NCI-H345 treated with DMSO at 0.1 percent for 48 hours (cell line): ENCODE data around the gene PNPLA7.
"Not testable (repeated sequence)": the region's sequence is repeated elsewhere in the genome, so short reads cannot be mapped to it uniquely, and the experiment has no call there.

Experiments
- DNase-seq: peaks from one replicate; lab custom pipeline; 2025; ENCODE audit not compliant: unreplicated experiment; lab: John Stamatoyannopoulos, UW

The PNPLA7 gene

DNA sequence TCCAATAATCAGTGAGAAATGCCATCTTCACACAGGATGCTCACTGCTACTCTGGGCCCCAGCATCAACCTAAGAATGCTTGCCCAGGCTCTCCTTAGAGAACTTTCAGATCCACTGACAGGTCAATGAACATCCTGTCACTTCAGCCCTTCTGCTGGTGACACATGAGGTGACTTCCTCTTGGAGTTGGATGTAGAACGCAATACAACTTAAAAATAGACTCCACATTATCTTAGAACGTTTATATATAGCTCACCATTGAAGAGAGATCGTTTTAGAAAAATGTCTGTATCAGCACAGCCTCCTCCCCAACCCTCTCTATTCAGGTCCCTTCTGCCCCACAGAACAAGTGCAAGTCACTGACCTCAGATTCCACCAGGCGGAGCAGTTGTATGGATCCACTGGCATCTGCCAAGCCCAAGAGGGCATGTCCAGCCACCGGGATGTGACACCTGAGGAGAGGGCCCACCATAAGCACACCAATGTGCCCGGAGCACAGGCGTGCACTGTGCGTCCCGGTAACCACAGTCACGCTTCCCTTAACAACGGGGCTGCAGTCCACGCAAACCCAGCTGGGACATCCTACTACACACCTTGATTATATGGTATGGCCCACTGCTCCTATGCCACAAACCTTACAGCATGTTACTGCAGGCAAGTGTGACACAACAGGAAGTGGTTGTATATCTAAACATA is 25.7 kb upstream of the PNPLA7 start:
- no peak for DNase-seq

DNA sequence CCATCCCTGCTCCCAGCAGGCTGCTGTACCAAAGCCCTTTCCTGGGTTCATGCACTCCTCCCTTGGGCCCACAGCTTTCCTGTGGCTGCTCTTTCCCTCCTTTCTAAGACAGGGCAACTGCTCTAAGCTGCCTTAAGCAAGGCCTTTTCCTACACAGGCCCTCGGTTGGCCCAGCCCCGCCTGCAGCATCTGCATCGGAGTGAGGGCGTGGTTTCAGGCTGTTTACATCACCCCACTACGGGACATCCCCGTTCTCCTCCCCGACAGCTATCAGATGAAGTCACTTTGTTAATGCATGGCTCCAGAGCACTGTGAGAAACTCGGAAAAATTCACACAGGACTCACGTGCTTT is 25.1 kb upstream of the PNPLA7 start:
- no peak for DNase-seq

DNA sequence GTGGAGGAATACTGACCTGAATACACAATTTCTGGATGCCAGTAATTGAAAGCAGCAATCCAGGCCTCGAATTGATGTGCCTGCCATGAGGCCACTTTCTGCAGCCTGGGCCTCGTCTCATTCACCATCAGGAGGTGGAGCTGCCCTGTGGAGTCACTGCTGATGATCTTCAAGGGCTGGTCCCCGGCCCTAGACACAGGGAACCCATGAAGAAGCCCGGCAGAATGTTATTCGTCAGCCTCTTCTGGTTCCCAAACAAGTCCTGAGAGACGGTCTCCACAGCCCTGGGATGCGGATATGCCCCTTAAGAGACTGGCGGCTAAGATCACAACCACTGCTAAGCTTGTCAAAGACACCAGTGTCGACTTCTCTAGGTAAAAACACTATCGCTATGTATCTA is 24.0 kb upstream of the PNPLA7 start:
- DNase-seq = no peak

DNA sequence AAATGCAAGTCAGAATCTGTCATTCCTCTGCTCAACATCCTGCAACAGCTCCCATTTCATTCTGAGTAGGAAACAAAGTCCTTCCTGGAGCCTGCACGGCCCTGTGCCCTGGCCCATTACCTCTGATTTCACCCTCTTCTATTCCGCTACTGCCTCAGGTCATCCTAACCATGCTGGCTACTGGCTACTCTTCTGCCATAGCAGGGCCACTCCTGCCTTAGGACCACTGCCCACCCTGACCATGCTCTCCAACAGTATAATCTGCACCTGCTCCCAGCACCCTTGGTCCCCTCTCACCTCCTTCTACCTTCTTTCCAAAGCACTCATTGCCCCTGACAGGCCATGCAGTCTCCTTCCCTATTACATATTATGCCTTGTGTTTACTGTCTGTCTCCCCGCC is 20.4 kb upstream of the PNPLA7 start:
- no peak for DNase-seq

DNA sequence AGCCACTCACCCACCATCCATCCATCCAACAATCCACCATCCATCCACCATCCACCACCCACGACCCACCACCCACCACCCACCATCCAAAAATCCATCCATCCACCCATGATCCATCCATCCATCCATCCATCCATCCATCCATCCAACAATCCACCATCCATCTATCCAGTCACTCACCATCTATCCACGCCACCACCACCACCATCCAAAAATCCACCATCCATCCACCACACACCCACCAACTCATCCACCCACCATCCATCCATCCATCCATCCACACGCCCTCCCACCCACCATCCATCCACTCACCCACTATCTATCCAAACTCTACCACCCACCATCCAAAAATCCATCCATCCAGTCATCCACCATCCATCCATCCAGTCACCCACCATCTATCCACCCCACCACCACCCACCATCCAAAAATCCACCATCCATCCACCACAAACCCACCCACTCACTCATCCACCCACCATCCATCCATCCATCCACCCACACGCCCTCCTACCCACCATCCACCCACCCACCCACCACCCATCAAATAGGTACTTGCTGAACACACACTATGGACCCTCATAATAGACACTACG is 19.5 kb upstream of the PNPLA7 start:
- DNase-seq = no peak

DNA sequence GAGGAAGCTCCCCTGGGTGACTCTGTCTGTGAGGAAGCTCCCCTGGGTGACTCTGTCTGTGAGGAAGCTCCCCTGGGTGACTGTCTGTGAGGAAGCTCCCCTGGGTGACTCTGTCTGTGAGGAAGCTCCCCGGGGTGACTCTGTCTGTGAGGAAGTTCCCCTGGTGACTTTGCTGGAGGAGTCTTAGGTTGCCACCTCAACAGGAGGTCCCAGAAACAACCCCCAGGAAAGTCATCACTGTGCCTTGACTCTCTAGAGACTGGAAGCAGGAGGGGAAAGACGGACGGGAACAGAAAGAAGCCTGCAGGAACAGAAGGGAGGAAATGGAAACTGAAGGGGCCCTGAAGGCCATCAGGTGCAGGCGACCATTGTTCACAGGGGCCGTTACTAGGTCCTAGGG is 18.2 kb upstream of the PNPLA7 start:
- not testable (repeated sequence) for DNase-seq

DNA sequence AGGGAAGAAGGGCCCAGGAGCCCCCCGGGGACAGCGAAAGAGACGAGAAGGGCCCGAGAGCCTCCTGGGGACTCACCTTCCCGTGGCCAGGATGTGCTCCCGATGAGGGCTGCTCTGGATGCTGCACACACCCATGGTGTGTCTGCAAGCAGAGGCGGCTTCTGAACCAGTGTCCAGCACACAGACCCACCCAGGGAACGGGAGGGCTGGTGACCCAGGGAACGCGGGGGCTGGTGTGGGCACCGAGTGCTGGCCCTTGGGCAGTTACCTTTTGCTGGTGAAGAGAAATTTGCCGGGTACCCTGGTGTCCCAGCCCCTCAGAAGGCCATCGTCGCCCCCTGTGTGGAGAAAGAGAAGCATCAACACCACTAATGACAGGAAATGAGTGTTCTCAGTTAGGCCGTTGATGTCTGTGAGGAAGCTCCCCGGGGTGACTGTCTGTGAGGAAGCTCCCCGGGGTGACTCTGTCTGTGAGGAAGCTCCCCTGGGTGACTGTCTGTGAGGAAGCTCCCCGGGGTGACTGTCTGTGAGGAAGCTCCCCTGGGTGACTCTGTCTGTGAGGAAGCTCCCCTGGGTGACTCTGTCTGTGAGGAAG is 14.7 kb upstream of the PNPLA7 start:
- no peak for DNase-seq

DNA sequence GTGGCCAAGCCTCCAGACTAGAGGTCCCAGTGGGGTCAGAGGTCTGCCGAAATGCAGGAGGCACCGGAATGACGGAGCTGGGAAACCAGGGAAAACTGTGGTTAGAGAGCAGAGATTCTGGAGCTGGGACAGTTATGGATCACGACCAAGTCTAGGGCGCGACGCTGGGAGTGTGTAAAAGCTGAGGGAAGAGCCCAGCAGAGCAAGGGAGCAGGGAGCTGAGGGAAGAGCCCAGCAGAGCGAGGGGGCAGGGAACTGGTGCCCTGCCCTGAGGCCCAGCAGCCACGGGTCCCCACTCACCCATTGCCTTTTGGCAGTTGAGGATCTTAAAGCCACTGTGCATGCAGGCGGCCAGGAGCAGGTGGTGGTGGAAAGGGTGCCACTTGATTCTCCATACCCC is 13.9 kb upstream of the PNPLA7 start:
- no peak for DNase-seq

DNA sequence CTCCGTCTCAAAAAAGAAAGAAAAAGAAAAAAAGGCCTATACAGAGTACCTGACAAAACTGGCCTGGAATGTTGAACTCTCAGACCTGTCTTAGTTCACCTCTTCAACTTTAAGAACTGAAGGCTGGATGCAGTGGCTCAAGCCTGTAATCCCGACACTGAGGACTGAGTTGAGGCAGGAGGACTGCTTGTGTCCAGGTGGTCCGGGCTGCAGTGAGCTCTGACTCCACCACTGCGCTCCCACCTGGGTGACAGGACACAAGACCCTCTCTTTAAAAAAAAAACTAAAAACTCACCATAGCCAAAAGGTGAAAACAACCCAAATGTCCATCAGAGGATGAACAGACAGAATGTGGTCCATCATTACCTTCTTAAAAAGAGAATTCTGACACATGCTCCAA is 7.9 kb upstream of the PNPLA7 start:
- DNase-seq = no peak

DNA sequence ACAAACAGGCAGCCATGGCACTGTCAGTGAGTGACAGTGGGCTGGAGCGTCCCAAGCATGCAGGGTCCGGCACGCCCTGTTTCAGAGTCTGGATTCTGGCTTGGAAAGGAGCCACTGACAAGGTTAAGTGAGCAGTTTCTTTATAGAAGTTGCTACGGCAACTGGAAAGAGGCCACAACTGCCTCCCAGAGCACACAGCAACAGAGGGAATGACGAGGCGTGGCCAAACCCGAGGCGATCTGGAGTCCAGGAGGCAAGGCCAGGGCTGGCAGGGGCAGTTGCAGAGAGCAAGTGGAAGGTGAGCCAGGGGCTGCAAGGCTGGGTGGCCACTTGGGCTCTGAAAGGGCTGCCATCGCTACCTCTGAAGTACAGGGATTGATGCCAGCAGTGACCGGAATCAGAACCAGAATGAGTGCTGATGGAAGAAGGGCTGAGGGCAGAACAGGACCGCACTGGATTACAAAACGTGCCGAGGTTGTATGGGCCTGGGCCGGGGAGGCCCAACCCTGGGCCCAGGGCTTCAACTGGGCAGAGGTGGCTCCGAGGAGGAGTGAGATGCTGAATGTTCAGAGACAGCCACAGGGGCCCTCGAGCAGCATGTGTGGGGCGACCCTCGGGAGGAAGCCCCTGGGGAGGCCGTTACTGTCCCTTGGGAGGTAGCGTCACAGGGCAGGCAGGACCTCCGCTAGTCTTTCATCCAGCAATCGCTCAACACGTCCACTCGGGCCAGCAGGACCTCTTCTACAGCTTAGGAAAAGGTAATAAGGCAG is 6.1 kb upstream of the PNPLA7 start:
- no peak for DNase-seq

DNA sequence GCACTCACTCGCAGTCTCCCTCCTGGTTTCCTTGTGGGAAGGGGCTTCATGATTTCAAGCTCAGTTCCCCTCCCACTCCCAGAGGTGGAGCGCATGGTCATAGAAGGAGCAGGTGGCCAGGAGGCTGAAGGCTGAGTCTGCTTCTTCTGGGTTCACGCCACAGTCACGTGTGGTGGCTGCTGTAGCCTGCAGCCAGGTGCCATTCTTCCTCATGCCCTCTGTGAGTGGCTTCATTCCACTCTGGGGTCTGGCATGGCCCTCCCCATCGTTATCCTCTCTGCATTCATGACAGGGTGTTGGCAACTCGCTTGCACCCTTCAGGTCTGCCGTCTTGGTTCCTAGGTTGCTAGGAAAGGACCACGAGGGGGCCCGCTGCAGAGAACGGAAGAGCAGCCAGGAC is 5.0 kb upstream of the PNPLA7 start:
- no peak for DNase-seq

DNA sequence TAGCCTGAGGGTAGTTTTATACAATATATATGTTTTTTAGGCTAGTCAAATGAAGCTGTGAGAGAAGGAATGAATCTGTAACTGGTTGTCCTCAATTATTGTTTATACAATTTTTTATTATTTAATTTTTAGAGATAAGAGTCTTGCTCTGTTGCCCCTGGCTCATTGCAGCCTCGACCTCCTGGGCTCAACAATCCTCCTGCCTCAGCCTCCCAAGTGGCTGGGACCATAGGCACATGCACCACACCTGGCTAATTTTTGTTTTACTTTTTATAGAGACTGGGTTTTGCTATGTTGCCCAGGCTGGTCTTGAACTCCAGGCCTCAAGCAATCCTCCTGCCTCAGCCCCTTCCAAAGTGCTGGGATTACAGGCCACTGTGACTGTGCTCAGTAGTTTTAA is 4.1 kb upstream of the PNPLA7 start:
- DNase-seq = no peak

DNA sequence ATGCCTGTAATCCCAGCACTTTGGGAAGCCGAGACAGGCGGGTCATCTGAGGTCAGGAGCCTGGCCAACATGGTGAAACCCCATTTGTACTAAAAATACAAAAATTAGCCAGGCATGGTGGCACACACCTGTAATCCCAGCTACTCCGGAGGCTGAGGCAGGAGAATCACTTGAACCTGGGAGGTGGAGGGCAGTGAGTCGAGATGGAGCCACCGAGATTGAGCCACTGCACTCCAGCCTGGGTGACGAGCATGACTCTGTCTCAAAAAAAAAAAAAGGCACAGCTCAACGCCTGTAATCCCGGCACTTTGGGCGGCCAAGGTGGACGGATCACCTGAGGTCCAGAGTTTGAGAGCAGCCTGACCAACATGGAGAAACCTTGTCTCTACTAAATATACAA is 3.5 kb upstream of the PNPLA7 start:
- not testable (repeated sequence) for DNase-seq

DNA sequence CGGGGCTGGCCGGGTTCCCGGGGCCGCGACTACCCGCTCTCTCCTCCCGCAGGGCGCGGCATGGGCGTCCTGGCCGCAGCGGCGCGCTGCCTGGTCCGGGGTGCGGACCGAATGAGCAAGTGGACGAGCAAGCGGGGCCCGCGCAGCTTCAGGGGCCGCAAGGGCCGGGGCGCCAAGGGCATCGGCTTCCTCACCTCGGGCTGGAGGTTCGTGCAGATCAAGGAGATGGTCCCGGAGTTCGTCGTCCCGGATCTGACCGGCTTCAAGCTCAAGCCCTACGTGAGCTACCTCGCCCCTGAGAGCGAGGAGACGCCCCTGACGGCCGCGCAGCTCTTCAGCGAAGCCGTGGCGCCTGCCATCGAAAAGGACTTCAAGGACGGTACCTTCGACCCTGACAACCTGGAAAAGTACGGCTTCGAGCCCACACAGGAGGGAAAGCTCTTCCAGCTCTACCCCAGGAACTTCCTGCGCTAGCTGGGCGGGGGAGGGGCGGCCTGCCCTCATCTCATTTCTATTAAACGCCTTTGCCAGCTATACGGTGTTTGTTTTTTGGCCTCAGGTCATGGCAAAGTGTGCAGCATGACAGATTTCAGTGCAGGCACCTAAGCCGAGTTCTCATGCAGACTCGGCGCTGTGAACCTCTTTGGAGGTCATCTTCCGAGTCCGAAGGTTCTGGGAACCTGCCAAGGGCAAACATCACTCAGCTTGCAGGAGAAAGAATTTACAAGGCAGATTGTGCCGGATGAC is 2.0 kb upstream of the PNPLA7 start:
- DNase-seq = no peak

DNA sequence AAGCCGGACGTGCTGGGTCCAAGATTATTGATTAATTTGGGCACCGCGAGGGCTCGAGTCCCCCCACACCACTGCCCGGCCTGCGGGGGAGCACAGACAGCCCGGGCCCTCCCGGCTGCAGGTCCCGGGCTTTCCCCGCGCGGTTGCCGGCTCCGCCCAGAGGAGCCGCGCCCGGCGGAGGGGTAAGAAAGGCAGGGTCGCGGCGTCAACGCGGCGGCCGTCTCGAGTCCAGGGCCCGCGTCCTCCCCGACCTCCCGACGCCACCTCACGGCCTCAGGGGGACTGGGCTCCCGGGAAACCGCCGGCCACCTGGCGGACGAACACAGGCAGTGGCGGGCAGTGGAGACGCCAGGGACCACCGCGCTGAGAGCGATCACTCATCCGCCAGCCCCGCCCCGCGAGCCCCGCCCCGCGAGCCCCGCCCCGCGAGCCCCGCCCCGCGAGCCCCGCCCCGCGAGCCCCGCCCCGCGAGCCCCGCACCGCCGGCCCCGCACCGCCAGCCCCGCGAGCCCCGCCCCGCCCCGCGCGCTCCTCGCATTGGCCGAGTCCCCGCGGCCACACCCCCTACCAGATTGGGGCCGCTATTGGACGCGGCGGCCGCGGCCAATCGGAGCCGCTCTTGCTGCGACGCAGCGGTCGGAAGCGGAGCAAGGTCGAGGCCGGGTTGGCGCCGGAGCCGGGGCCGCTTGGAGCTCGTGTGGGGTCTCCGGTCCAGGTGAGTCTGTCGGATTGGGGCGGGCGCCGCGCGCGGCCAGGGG is 1.2 kb upstream of the PNPLA7 start, which contains the start of gene MRPL41:
MRPL41 (plus strand) TSS at position 616 of the 758 bp plus-strand sequence. CDS start 203 bp downstream, outside the sequence.
- peak; percentile 55 for DNase-seq

DNA sequence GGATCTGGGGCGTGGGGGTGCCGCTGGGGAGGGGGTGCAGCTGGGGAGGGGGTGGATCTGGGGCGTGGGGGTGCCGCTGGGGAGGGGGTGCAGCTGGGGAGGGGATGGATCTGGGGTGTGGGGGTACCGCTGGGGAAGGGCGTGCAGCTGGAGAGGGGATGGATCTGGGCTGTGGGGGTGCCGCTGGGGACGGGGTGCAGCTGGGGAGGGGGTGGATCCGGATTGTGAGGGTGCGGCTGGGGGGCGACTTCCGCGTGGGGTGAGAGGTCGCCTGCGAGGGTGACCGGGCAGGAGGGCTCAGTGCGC is 709 bp upstream of the PNPLA7 start:
- DNase-seq = not testable (repeated sequence)

DNA sequence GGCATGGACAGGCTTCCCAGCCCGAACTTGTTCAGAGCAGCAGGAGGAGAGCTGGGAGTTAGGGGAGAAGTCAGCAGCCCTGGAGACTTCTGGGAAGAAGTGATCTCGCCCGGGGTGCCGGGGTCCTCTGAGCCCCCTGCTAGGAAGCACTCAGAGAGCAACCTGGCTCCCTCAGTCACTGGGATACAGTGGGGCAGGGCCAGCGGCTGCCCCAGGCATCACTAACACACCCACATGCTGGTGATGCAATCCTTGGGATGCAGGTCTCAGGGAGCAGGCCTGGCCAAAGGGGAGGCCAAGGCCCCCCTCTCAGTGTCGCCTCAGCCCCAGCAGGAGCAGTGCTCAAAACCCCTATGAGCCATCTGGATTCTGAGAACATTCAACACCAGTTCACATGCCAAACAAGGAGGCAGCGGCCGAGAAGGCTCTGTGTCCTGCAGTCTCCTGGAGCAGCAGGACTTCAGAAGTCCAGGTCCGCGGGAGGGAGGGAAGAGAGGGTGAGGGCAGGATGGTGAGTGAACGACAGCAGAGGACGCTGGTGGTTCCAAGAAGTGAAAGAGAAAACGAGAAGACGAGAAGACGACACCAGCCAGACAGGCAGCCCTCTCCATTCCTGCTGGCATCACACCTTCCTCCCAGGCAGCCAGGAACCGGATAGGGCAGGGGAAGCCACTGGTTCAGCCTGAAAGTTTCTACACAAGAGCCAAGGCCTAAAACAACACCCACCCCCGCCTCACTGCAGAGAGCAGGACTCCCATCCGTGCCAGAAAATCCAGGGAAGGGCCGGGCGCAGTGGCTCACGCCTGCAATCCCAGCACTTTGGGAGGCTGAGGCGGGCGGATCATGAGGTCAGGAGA is 2.3 kb downstream of the PNPLA7 start:
- DNase-seq = no peak

DNA sequence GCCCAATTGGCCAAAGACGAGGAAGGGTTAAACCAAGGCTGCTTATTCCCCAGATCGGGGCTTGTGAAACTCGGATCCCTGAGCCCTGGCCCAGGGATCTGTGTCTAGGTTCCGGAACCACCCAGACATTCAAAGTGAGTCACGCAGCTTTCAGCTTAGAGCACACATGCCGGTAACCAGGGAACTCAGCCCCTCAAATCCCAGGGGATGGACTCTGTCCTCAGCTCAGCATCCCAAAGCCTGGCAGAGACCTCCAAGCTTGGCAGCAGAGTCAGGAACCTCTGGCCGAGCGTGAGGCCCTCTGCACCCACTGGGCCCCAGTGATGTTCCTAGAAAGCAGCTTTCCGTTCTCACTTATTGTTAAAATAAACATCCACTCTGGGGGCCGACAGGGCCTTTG is 5.1 kb downstream of the PNPLA7 start:
- no peak for DNase-seq

DNA sequence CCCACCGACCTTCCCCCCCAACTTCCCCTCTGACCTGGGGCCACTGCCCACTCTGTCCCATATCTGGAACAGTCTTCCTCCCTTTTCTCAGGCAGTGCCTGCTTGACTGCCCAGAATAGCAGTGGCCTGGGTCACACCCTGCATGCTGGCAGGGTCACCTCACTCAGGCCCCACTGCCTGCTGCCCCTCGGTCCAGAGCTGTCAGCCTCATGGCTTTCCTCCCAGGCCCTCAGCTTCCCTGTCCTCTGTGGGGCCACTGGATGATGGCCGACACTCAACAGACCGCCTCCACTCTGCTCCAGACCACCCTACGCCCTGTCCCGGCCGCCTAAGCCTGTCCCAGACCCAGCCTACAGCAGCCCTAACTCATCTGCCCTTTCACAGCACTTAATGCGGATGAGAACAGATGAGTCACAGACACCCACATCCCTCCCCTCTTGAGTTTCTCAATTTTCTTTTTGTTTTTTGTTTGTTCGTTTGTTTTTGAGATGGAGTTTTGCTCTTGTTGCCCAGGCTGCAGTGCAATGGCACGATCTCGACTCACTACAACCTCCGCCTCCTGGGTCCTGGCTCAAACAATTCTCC is 5.9 kb downstream of the PNPLA7 start:
- no peak for DNase-seq
